Fibroblast of lung (primary cell): ENCODE measurements around the gene FIBIN.

Source experiments
- CTCF ChIP-seq, 2 donors: IDR thresholded peaks in 1 of 2; conservative IDR thresholded peaks in 1 of 2; 1 replicate in 1 of 2; 2 replicates in 1 of 2; pipeline ENCODE4 v1.5.1; 2011 to 2012; ENCODE audit warnings: low read length in 2 of 2, control low read depth in 1 of 2, inconsistent platforms in 1 of 2, low read depth in 1 of 2, mild to moderate bottlenecking in 1 of 2
- EZH2 ChIP-seq: IDR thresholded peaks from 2 replicates; pipeline ENCODE4 v1.5.1; 2012; ENCODE audit warnings: low read length, control low read depth, mild to moderate bottlenecking; ENCODE audit errors: missing control alignments

- TF ChIP-seq CTCF (conservative IDR thresholded peaks at IDR 0.05 in 1 of 2, IDR thresholded peaks at IDR 0.05 in 1 of 2; ENCODE audit: low read depth in 1 of 2, low read length in 2 of 2) (no peak), EZH2 (no peak)
Observed at GRCh38 chr11:26946257-26946716, 47.6 kb upstream of the FIBIN start.
